ENCODE data around the gene NFATC1. TPM values are rescaled to one million over a fixed set of nuclear protein-coding genes. Genes with fewer than 3 reads are reported as not detected.

Gene NFATC1
- total RNA-seq, 3 donors from 2014 or later (not counting 1 experiment from before 2014, with no cell fraction given), result 35.8 to 47.4 (median 37.1) TPM

- Histone ChIP-seq H3K36me3 (ENCODE audit: control insufficient read depth, insufficient read depth, low read length) (no peaks in the 10 kb centered on the region), H3K4me3 (ENCODE audit: low read length) (no peak overlapping the region), H3K4me1 (ENCODE audit: control insufficient read depth, insufficient read depth, low read length) (peaks cover 7% of the 10 kb centered on the region), H3K27me3 (ENCODE audit: control insufficient read depth, insufficient read depth, low read length) (no peaks in the 10 kb centered on the region), H3K9me3 (ENCODE audit: control insufficient read depth, insufficient read depth, low read length) (no peaks in the 10 kb centered on the region), H3K27ac (ENCODE audit: low read length) (no peak overlapping the region)
- no peak for ATAC-seq
- WGBS (ENCODE audit: insufficient coverage), result 94% methylated on average over 26 of the region's 26 CpGs
- no peaks in the 10 kb centered on the region for H3K36me3 Mint-ChIP-seq
- H3K27ac Mint-ChIP-seq, result no peak overlapping the region
- H3K4me1 Mint-ChIP-seq, result peaks cover 22 to 44% of the 10 kb centered on the region in 2 donors
- DNase-seq, result no peak
- intact Hi-C loops (cut with micrococcal nuclease), result no loop called here
- H3K9me3 Mint-ChIP-seq, result no peaks in the 10 kb centered on the region
- H3K4me3 Mint-ChIP-seq, result no peak overlapping the region
- TF ChIP-seq, protein P1, sequence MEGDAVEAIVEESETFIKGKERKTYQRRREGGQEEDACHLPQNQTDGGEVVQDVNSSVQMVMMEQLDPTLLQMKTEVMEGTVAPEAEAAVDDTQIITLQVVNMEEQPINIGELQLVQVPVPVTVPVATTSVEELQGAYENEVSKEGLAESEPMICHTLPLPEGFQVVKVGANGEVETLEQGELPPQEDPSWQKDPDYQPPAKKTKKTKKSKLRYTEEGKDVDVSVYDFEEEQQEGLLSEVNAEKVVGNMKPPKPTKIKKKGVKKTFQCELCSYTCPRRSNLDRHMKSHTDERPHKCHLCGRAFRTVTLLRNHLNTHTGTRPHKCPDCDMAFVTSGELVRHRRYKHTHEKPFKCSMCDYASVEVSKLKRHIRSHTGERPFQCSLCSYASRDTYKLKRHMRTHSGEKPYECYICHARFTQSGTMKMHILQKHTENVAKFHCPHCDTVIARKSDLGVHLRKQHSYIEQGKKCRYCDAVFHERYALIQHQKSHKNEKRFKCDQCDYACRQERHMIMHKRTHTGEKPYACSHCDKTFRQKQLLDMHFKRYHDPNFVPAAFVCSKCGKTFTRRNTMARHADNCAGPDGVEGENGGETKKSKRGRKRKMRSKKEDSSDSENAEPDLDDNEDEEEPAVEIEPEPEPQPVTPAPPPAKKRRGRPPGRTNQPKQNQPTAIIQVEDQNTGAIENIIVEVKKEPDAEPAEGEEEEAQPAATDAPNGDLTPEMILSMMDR (IDR thresholded peaks at IDR 0.05), result no peak
- H3K27me3 Mint-ChIP-seq (ENCODE audit: low read depth in 2 of 2), result no peaks in the 10 kb centered on the region
These were observed 25.6 kb downstream of the NFATC1 start for GRCh38 chr18:79421275-79421857.

DNA sequence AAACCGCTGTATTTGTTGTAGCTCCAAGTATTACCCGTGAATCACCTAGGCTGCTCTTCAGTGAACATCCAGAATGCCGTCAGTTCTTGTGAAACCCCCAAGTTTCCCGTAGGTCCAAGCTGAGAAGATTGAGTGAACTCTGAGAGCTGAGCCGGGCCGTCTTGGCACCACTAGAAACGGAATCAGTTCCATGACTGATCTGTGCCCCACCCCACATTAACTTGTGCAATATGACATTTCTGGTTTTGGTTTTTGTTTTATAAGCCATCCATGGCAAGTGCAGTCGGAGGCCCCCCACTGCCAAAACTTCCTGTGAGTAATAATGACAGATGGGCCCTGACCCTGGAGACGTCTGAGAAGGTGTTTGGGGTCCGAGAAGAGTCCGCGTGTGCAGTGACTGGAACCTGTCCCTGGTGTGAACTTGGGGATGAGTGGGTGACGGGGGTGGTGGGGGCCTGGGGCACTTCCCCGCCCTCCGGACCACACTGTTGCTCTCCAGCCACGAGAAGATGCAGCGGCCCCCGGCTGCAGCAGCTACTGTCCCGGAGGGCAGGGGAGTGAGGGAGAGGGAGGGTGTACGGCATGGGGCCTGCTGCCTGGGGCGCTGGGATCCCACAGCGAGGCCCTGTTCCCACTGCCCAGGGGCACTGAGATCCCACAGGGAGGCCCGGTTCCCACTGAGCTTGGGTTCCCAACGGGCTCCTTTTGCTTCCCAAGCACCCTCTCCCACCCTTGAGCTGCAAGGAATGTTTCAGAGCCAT is 26.5 kb downstream of the NFATC1 start:
- 87% methylated on average over 24 of the region's 24 CpGs for WGBS (ENCODE audit: insufficient coverage)
- peaks cover 3% of the 10 kb centered on the region for H3K4me1 ChIP-seq (ENCODE audit: control insufficient read depth, insufficient read depth, low read length)
- no peaks in the 10 kb centered on the region for H3K36me3 Mint-ChIP-seq
- ATAC-seq (peak in 1 of 3 donors; percentile 76), DNase-seq (no peak)
- no peak overlapping the region for H3K27ac ChIP-seq (ENCODE audit: low read length)
- H3K4me3 Mint-ChIP-seq, result no peak overlapping the region
- TF ChIP-seq, protein P1 (IDR thresholded peaks at IDR 0.05), result no peak
- peaks cover 3% of the 10 kb centered on the region for H3K36me3 ChIP-seq (ENCODE audit: control insufficient read depth, insufficient read depth, low read length)
- no peak overlapping the region for H3K4me3 ChIP-seq (ENCODE audit: low read length)
- H3K27ac Mint-ChIP-seq, result peak overlapping the region in 1 of 2 donors; percentile 70
- intact Hi-C loops (cut with micrococcal nuclease), result no loop called here
- no peaks in the 10 kb centered on the region for H3K9me3 Mint-ChIP-seq
- H3K27me3 ChIP-seq (ENCODE audit: control insufficient read depth, insufficient read depth, low read length), result no peaks in the 10 kb centered on the region
- no peaks in the 10 kb centered on the region for H3K27me3 Mint-ChIP-seq (ENCODE audit: low read depth in 2 of 2)
- no peaks in the 10 kb centered on the region for H3K9me3 ChIP-seq (ENCODE audit: control insufficient read depth, insufficient read depth, low read length)
- H3K4me1 Mint-ChIP-seq, result peaks cover 22 to 49% of the 10 kb centered on the region in 2 donors

DNA sequence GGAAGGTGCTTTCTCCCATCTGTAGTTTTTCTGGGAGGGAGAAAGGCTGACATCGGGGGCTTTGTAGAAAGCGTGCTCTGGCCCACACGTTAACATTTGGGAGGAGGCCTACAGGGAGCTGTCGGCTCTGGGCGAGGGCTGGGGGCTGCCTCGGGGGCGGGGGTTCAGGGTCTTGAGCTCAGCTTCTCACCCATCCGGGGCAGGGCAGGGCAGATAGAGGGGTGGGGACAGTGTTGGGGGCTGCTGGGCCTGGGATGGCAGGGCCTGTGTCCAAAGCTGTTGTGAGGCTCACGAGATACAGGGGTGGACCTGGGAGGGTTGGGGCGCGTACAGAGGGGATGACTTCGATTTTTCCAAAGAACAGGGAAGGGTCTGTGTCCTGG is 27.0 kb downstream of the NFATC1 start:
- H3K9me3 ChIP-seq (ENCODE audit: control insufficient read depth, insufficient read depth, low read length), result no peaks in the 10 kb centered on the region
- 93% methylated on average over 12 of the region's 12 CpGs for whole genome bisulfite sequencing (ENCODE audit: insufficient coverage)
- Mint-ChIP-seq H3K27ac (peak overlapping the region in 1 of 2 donors; percentile 70), H3K36me3 (no peaks in the 10 kb centered on the region), H3K9me3 (no peaks in the 10 kb centered on the region), H3K27me3 (ENCODE audit: low read depth in 2 of 2) (no peaks in the 10 kb centered on the region), H3K4me1 (peaks cover 22 to 52% of the 10 kb centered on the region in 2 donors), H3K4me3 (no peak overlapping the region)
- TF ChIP-seq, protein P1 (IDR thresholded peaks at IDR 0.05), result no peak
- H3K27me3 ChIP-seq (ENCODE audit: control insufficient read depth, insufficient read depth, low read length), result no peaks in the 10 kb centered on the region
- intact Hi-C loops (cut with micrococcal nuclease), result no loop called here
- peaks cover 3% of the 10 kb centered on the region for H3K36me3 ChIP-seq (ENCODE audit: control insufficient read depth, insufficient read depth, low read length)
- H3K4me3 ChIP-seq (ENCODE audit: low read length), result no peak overlapping the region
- DNase-seq (no peak), ATAC-seq (no peak)
- peaks cover 5% of the 10 kb centered on the region for H3K4me1 ChIP-seq (ENCODE audit: control insufficient read depth, insufficient read depth, low read length)
- H3K27ac ChIP-seq (ENCODE audit: low read length), result no peak overlapping the region
